Femur (tissue), 1 donor: Measurements from ENCODE around the gene TMIGD2.
"Not testable (repeated sequence)": the region's sequence is repeated elsewhere in the genome, so short reads cannot be mapped to it uniquely, and the experiment has no call there.

ENCODE experiments used
- DNase-seq: peaks from one replicate; pipeline ENCODE4 v3.0.0-alpha.2; 2017

Gene TMIGD2

GRCh38 chr19:4295972-4296771 lies 6.0 kb downstream of the TMIGD2 start:
- DNase-seq = peak; percentile 66

- DNase-seq = no peak
These were observed 7.8 kb downstream of the TMIGD2 start for GRCh38 chr19:4294389-4294788.

- no peak for DNase-seq
These were observed 9.7 kb downstream of the TMIGD2 start for GRCh38 chr19:4292515-4292914.

- DNase-seq = no peak
These were observed 10.9 kb downstream of the TMIGD2 start for GRCh38 chr19:4291184-4291732.

- no peak for DNase-seq
These were observed 14.0 kb downstream of the TMIGD2 start for GRCh38 chr19:4288091-4288777.

GRCh38 chr19:4286141-4286540 lies 16.0 kb downstream of the TMIGD2 start:
- DNase-seq = not testable (repeated sequence)

GRCh38 chr19:4284974-4285373 lies 17.2 kb downstream of the TMIGD2 start:
- no peak for DNase-seq

GRCh38 chr19:4284176-4284958 lies 17.8 kb downstream of the TMIGD2 start:
- no peak for DNase-seq

- no peak for DNase-seq
These were observed 22.4 kb downstream of the TMIGD2 start for GRCh38 chr19:4279530-4280422.

- DNase-seq = no peak
These were observed 23.0 kb downstream of the TMIGD2 start for GRCh38 chr19:4279267-4279529.

GRCh38 chr19:4278419-4279266 lies 23.5 kb downstream of the TMIGD2 start, which contains the start of gene SHD:
TSS of gene SHD (plus strand) at chr19:4279266. CDS start at chr19:4280064, 798 bp downstream.
- peak; percentile 77 for DNase-seq

- no peak for DNase-seq
These were observed 24.2 kb downstream of the TMIGD2 start for GRCh38 chr19:4278010-4278409.

- DNase-seq = no peak
These were observed 24.9 kb downstream of the TMIGD2 start for GRCh38 chr19:4277191-4277696.

- not testable (repeated sequence) for DNase-seq
These were observed 27.9 kb downstream of the TMIGD2 start for GRCh38 chr19:4274321-4274686.

- DNase-seq = no peak
These were observed 29.3 kb downstream of the TMIGD2 start for GRCh38 chr19:4272894-4273293.

- DNase-seq = no peak
These were observed 33.3 kb downstream of the TMIGD2 start for GRCh38 chr19:4268816-4269430.

- no peak for DNase-seq
These were observed 34.0 kb downstream of the TMIGD2 start for GRCh38 chr19:4267901-4268815.

- DNase-seq = peak; percentile 56
These were observed 34.9 kb downstream of the TMIGD2 start for GRCh38 chr19:4267101-4267900.
